Peyer's patch (tissue), 4 donors: ENCODE data around the gene RELT.

ENCODE experiments used
- POLR2A ChIP-seq, 2 donors: fragments of 450-650 bp; IDR thresholded peaks; one replicate each; pipeline ENCODE4 v1.5.1; 2017; ENCODE audit warnings: antibody characterized with exemption in 2 of 2, mild to moderate bottlenecking in 2 of 2, moderate library complexity in 2 of 2
- TF ChIP-seq, protein P1 (sequence below), 6 experiments: fragments of 450-650 bp in 4 of 6; fragments of 200-600 bp in 2 of 6; sonication (generic) in 1 of 6; IDR thresholded peaks; one replicate each; pipeline ENCODE4 v1.5.1; 2017 to 2019; ENCODE audit warnings: antibody characterized with exemption in 6 of 6, mild to moderate bottlenecking in 3 of 6, moderate library complexity in 1 of 6

DNA sequence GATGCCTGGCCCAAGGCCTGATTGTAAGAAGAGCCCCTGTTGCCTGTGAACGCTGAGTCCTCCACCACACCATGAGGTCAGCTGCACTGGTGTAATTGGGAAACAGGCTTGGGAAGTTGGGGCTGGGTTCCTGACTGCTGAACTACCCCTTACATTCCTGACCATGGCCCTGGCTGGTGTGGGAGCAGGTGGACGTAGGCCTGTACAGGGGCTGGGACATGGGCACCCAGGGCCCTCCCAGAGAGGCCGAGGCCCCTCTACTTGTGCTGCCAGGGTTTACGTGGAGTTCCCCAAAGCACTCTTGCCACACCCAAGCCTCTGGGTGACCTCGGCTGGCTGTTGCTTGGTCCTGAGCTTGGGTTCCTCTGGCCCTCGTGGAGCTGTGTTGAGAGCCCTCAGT, 5.4 kb downstream of the RELT start:
- TF ChIP-seq, protein P1, sequence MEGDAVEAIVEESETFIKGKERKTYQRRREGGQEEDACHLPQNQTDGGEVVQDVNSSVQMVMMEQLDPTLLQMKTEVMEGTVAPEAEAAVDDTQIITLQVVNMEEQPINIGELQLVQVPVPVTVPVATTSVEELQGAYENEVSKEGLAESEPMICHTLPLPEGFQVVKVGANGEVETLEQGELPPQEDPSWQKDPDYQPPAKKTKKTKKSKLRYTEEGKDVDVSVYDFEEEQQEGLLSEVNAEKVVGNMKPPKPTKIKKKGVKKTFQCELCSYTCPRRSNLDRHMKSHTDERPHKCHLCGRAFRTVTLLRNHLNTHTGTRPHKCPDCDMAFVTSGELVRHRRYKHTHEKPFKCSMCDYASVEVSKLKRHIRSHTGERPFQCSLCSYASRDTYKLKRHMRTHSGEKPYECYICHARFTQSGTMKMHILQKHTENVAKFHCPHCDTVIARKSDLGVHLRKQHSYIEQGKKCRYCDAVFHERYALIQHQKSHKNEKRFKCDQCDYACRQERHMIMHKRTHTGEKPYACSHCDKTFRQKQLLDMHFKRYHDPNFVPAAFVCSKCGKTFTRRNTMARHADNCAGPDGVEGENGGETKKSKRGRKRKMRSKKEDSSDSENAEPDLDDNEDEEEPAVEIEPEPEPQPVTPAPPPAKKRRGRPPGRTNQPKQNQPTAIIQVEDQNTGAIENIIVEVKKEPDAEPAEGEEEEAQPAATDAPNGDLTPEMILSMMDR (IDR thresholded peaks at IDR 0.05): no peak
- no peak for TF ChIP-seq POLR2A (IDR thresholded peaks at IDR 0.05)
